Neuronal stem cell (in vitro differentiated cells): ENCODE results near the gene SYPL2.
"Not testable (repeated sequence)": the region's sequence is repeated elsewhere in the genome, so short reads cannot be mapped to it uniquely, and the experiment has no call there.

ENCODE experiments used
- DNase-seq: peaks from one replicate; pipeline ENCODE4 v3.0.0-alpha.2; 2013; ENCODE audit warnings: low spot score
- H2AFZ ChIP-seq: one replicate; pipeline ENCODE4 v1.6.1; 2013; ENCODE audit warnings: mild to moderate bottlenecking, low read length, inconsistent platforms
- H2AK5ac ChIP-seq: 2 replicates; pipeline ENCODE4 v1.6.1; 2013; ENCODE audit warnings: low read depth, mild to moderate bottlenecking, inconsistent platforms, low read length, moderate library complexity, mixed read lengths
- H2BK120ac ChIP-seq: 2 replicates; pipeline ENCODE4 v1.6.1; 2013; ENCODE audit warnings: low read depth, mild to moderate bottlenecking, inconsistent platforms, low read length, moderate library complexity, mixed read lengths
- H2BK12ac ChIP-seq: one replicate; pipeline ENCODE4 v1.6.1; 2013; ENCODE audit warnings: low read length, inconsistent platforms
- H2BK15ac ChIP-seq: 2 replicates; pipeline ENCODE4 v1.6.1; 2013; ENCODE audit warnings: mild to moderate bottlenecking, low read length, inconsistent platforms, mixed read lengths
- H2BK5ac ChIP-seq: one replicate; pipeline ENCODE4 v1.6.1; 2013; ENCODE audit warnings: inconsistent platforms, mild to moderate bottlenecking, low read length, moderate library complexity
- H3K14ac ChIP-seq: one replicate; pipeline ENCODE4 v1.6.1; 2013; ENCODE audit warnings: low read length, inconsistent platforms
- H3K18ac ChIP-seq: 2 replicates; pipeline ENCODE4 v1.6.1; 2013; ENCODE audit warnings: low read length, inconsistent platforms
- H3K23ac ChIP-seq: 2 replicates; pipeline ENCODE4 v1.6.1; 2013; ENCODE audit warnings: low read depth, mild to moderate bottlenecking, mixed read lengths, low read length, inconsistent platforms; ENCODE audit not compliant: poor library complexity
- H3K27ac ChIP-seq: replicated peaks from 3 replicates; pipeline ENCODE4 v1.5.1; 2013; ENCODE audit warnings: low read length, inconsistent platforms
- H3K27me3 ChIP-seq, 3 experiments: 2 replicates each; pipeline ENCODE4 v1.6.1; 2013; ENCODE audit warnings: low read length in 3 of 3, mild to moderate bottlenecking in 2 of 3, inconsistent platforms in 1 of 3, low read depth in 1 of 3, mixed read lengths in 1 of 3, moderate library complexity in 1 of 3; ENCODE audit not compliant: control insufficient read depth in 3 of 3, insufficient read depth in 3 of 3
- H3K36me3 ChIP-seq, 2 donors: replicated peaks in 1 of 2; 2 replicates each; pipeline ENCODE4 v1.6.1; 2013; ENCODE audit warnings: low read length in 2 of 2; ENCODE audit not compliant: control insufficient read depth in 2 of 2, insufficient read depth in 2 of 2
- H3K4ac ChIP-seq: 2 replicates; pipeline ENCODE4 v1.6.1; 2013; ENCODE audit warnings: inconsistent platforms, mild to moderate bottlenecking, low read length, moderate library complexity
- H3K4me1 ChIP-seq, 2 donors: 1 replicate in 1 of 2; 2 replicates in 1 of 2; pipeline ENCODE4 v1.6.1; 2013; ENCODE audit warnings: low read length in 2 of 2, low read depth in 1 of 2; ENCODE audit not compliant: control insufficient read depth in 2 of 2, insufficient read depth in 1 of 2
- H3K4me2 ChIP-seq: one replicate; pipeline ENCODE4 v1.6.1; 2013; ENCODE audit warnings: mild to moderate bottlenecking, low read length, inconsistent platforms; ENCODE audit not compliant: insufficient read depth, poor library complexity, severe bottlenecking
- H3K4me3 ChIP-seq, 2 donors: 2 replicates each; pipeline ENCODE4 v1.5.1; 2013; ENCODE audit warnings: low read length in 2 of 2, mild to moderate bottlenecking in 2 of 2, inconsistent platforms in 1 of 2, moderate library complexity in 1 of 2
- H3K79me1 ChIP-seq: one replicate; pipeline ENCODE4 v1.6.1; 2013; ENCODE audit warnings: low read depth, mild to moderate bottlenecking, inconsistent platforms, low read length, moderate library complexity
- H3K9ac ChIP-seq: one replicate; pipeline ENCODE4 v1.6.1; 2013; ENCODE audit warnings: mild to moderate bottlenecking, low read depth, low read length, inconsistent platforms; ENCODE audit not compliant: poor library complexity
- H3K9me3 ChIP-seq, 2 donors: replicated peaks in 1 of 2; 2 replicates each; pipeline versions ENCODE3 to v1.6.1; 2013; ENCODE audit warnings: low read length in 2 of 2, mild to moderate bottlenecking in 2 of 2, inconsistent platforms in 1 of 2, low read depth in 1 of 2, mixed read lengths in 1 of 2, moderate library complexity in 1 of 2; ENCODE audit not compliant: control insufficient read depth in 2 of 2, insufficient read depth in 1 of 2
- H4K8ac ChIP-seq: one replicate; pipeline ENCODE4 v1.6.1; 2013; ENCODE audit warnings: low read depth, mild to moderate bottlenecking, inconsistent platforms, low read length, moderate library complexity
- H4K91ac ChIP-seq: one replicate; pipeline ENCODE4 v1.6.1; 2013; ENCODE audit warnings: low read length, low read depth, mild to moderate bottlenecking, inconsistent platforms; ENCODE audit not compliant: poor library complexity
- WGBS, 2 donors: extraction: QIAGEN DNeasy Blood & Tissue Kit; methylation state at CpG; one replicate each; pipeline ENCODE4 v1.1.7; 2013; ENCODE audit warnings: missing lambda C conversion rate in 2 of 2, mixed read lengths in 1 of 2; ENCODE audit not compliant: insufficient read length in 2 of 2, insufficient replicate concordance in 1 of 2; ENCODE audit errors: extremely low coverage in 2 of 2; 5-methylcytosine and 5-hydroxymethylcytosine counted together

SYPL2 gene

GRCh38 chr1:109468903-109469302, 2.6 kb downstream of the SYPL2 start:
- H3K9ac ChIP-seq, result no peak overlapping the region
- peaks cover 2 to 3% of the 10 kb centered on the region in 2 donors for H3K4me1 ChIP-seq
- H4K8ac ChIP-seq, result no peak overlapping the region
- no peak overlapping the region for H3K14ac ChIP-seq
- H2BK12ac ChIP-seq, result no peak overlapping the region
- no peak overlapping the region for H3K23ac ChIP-seq
- H3K18ac ChIP-seq, result no peak overlapping the region
- DNase-seq, result no peak
- no peak overlapping the region for H3K4me3 ChIP-seq
- no peak overlapping the region for H2AFZ ChIP-seq
- no peak overlapping the region for H2BK5ac ChIP-seq
- H2BK120ac ChIP-seq, result no peak overlapping the region
- no peaks in the 10 kb centered on the region for H3K9me3 ChIP-seq
- H3K4ac ChIP-seq, result no peak overlapping the region
- peaks cover 15 to 92% (median 48%) of the 10 kb centered on the region in 3 experiments for H3K27me3 ChIP-seq
- H4K91ac ChIP-seq, result no peak overlapping the region
- H3K79me1 ChIP-seq, result no peaks in the 10 kb centered on the region
- H3K4me2 ChIP-seq, result no peak overlapping the region
- no peak overlapping the region for H3K27ac ChIP-seq
- H3K36me3 ChIP-seq, result no peaks in the 10 kb centered on the region
- H2AK5ac ChIP-seq, result no peak overlapping the region
- H2BK15ac ChIP-seq, result no peak overlapping the region
- WGBS, 2 donors, result no CpG with 5 or more reads among the region's 2 CpGs

DNA sequence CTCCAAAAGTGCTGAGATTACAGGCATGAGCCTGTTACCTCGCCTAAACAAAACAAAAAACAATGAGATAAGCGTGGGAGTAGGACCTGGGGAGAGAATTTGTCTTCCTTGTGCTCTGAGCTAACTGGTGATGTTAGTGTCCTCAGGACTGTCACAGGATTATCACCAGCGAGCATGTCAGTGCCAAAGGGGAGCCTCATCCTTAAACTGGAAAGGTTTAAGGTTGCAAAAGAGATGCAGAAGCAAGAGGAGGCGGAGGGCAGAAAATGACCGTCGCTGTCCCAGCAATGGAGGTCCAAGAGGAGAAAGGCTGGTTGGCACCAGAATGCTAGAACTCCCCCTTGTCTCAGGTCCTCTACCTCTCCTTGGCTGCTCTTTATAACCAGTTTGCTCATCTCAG, 3.9 kb downstream of the SYPL2 start:
- WGBS, 2 donors, result no CpG with 5 or more reads among the region's 6 CpGs
- Histone ChIP-seq H2BK5ac (no peak overlapping the region), H3K36me3 (no peaks in the 10 kb centered on the region), H2BK15ac (no peak overlapping the region), H3K9ac (no peak overlapping the region), H4K91ac (no peak overlapping the region), H3K79me1 (no peaks in the 10 kb centered on the region), H3K4ac (no peak overlapping the region), H3K4me1 (peaks cover 2 to 3% of the 10 kb centered on the region in 2 donors), H2BK120ac (no peak overlapping the region), H2BK12ac (no peak overlapping the region), H4K8ac (no peak overlapping the region), H2AFZ (no peak overlapping the region), H3K9me3 (no peaks in the 10 kb centered on the region), H3K27ac (no peak overlapping the region), H3K27me3 (peaks cover 15 to 89% (median 43%) of the 10 kb centered on the region in 3 experiments), H3K4me3 (no peak overlapping the region), H3K23ac (no peak overlapping the region), H3K14ac (no peak overlapping the region), H3K4me2 (no peak overlapping the region), H2AK5ac (no peak overlapping the region), H3K18ac (no peak overlapping the region)
- no peak for DNase-seq

GRCh38 chr1:109472779-109473178, 6.4 kb downstream of the SYPL2 start:
- Histone ChIP-seq H3K9ac (no peak overlapping the region), H2BK12ac (no peak overlapping the region), H3K14ac (no peak overlapping the region), H2BK15ac (no peak overlapping the region), H3K36me3 (no peaks in the 10 kb centered on the region), H3K18ac (no peak overlapping the region), H2AFZ (no peak overlapping the region), H3K4ac (no peak overlapping the region), H3K9me3 (no peaks in the 10 kb centered on the region), H2BK120ac (no peak overlapping the region), H3K4me3 (no peak overlapping the region), H3K4me2 (no peak overlapping the region), H3K4me1 (peaks cover 0 to 2% of the 10 kb centered on the region in 2 donors), H3K23ac (no peak overlapping the region), H3K27me3 (peaks cover 0 to 88% (median 20%) of the 10 kb centered on the region in 3 experiments), H4K91ac (no peak overlapping the region), H4K8ac (no peak overlapping the region), H3K27ac (no peak overlapping the region), H2AK5ac (no peak overlapping the region), H3K79me1 (no peaks in the 10 kb centered on the region), H2BK5ac (no peak overlapping the region)
- no peak for DNase-seq
- WGBS, 2 donors, result no CpG with 5 or more reads among the region's 3 CpGs

GRCh38 chr1:109473284-109474057, 7.1 kb downstream of the SYPL2 start:
- not testable (repeated sequence) for H3K14ac ChIP-seq, H3K4me2 ChIP-seq, H2BK15ac ChIP-seq, H3K79me1 ChIP-seq, H2BK120ac ChIP-seq, H3K23ac ChIP-seq, H3K36me3 ChIP-seq, H2AK5ac ChIP-seq, H3K4me1 ChIP-seq, H2BK5ac ChIP-seq, H4K91ac ChIP-seq, H4K8ac ChIP-seq, H2BK12ac ChIP-seq, H3K18ac ChIP-seq, H3K4ac ChIP-seq, H3K4me3 ChIP-seq, H3K27ac ChIP-seq, H3K9ac ChIP-seq, H2AFZ ChIP-seq, DNase-seq, H3K9me3 ChIP-seq
- H3K27me3 ChIP-seq, result peaks cover 0 to 88% (median 18%) of the 10 kb centered on the region in 3 experiments
- WGBS, 2 donors, result no CpG with 5 or more reads among the region's 12 CpGs
